ENCODE results near the gene UBE2J2. TPM values are rescaled to one million over a fixed set of nuclear protein-coding genes. Genes with fewer than 3 reads are reported as not detected.

Gene UBE2J2
- total RNA-seq, 1 experiment from 2014 or later, result 182 TPM

- ATAC-seq (peak; percentile 12; the same call in 1 of the 2 replicates), DNase-seq (no peak)
- Histone ChIP-seq H3K27ac (ENCODE audit: low read length) (no peak overlapping the region), H3K27me3 (ENCODE audit: low read length) (no peaks in the 10 kb centered on the region), H3K9ac (ENCODE audit: low read length) (no peak overlapping the region), H3K4me3 (ENCODE audit: low read length) (no peak overlapping the region), H4K20me1 (ENCODE audit: low read length) (peaks cover 18% of the 10 kb centered on the region), H3K9me2 (replicated peaks; ENCODE audit: low read length) (no peaks in the 10 kb centered on the region), H3K9me3 (ENCODE audit: low read length) (no peaks in the 10 kb centered on the region), H2AFZ (ENCODE audit: low read length) (no peak overlapping the region), H3K79me2 (ENCODE audit: low read length) (peaks cover 58% of the 10 kb centered on the region), H3K4me2 (ENCODE audit: low read length) (no peak overlapping the region), H3F3A (ENCODE audit: low read length, unreplicated experiment) (no peaks in the 10 kb centered on the region), H3K4me1 (ENCODE audit: insufficient read depth, low read length) (peaks cover 7% of the 10 kb centered on the region), H3K36me3 (ENCODE audit: low read depth, low read length) (peaks cover 57% of the 10 kb centered on the region)
- CTCF ChIA-PET, result no interaction called here
- intact Hi-C loops (cut with micrococcal nuclease), result no loop called here
- POLR2A ChIA-PET (ENCODE audit: unreplicated experiment), result no interaction called here
- BruUV-seq (replicated peaks), result no TSS peak
- TF ChIP-seq EZH2 (IDR thresholded peaks at IDR 0.05; ENCODE audit: low read length, unreplicated experiment) (no peak), CTCF (conservative IDR thresholded peaks at IDR 0.05; ENCODE audit: low read depth, low read length) (no peak), EZH2phosphoT487 (IDR thresholded peaks at IDR 0.05; ENCODE audit: borderline replicate concordance, low read length) (no peak)
These were observed 48.3 kb downstream of the UBE2J2 start for GRCh38 chr1:1225238-1225845.

GRCh38 chr1:1223891-1224290 lies 49.8 kb downstream of the UBE2J2 start:
- Histone ChIP-seq H3K36me3 (ENCODE audit: low read depth, low read length) (peaks cover 52% of the 10 kb centered on the region), H3K9me3 (ENCODE audit: low read length) (no peaks in the 10 kb centered on the region), H3K27me3 (ENCODE audit: low read length) (no peaks in the 10 kb centered on the region), H3K27ac (ENCODE audit: low read length) (no peak overlapping the region), H3K9ac (ENCODE audit: low read length) (no peak overlapping the region), H3K9me2 (replicated peaks; ENCODE audit: low read length) (no peaks in the 10 kb centered on the region), H3K4me2 (ENCODE audit: low read length) (no peak overlapping the region), H3K4me1 (ENCODE audit: insufficient read depth, low read length) (no peaks in the 10 kb centered on the region), H4K20me1 (ENCODE audit: low read length) (0 out of 2 replicates have a peak, but pooled peaks cover 6% of the 10 kb centered on the region), H2AFZ (ENCODE audit: low read length) (no peak overlapping the region), H3K4me3 (ENCODE audit: low read length) (no peak overlapping the region), H3K79me2 (ENCODE audit: low read length) (peaks cover 44% of the 10 kb centered on the region), H3F3A (ENCODE audit: low read length, unreplicated experiment) (no peaks in the 10 kb centered on the region)
- no peak for ATAC-seq
- ChIA-PET CTCF (no interaction called here), POLR2A (ENCODE audit: unreplicated experiment) (no interaction called here)
- no peak for TF ChIP-seq CTCF (conservative IDR thresholded peaks at IDR 0.05; ENCODE audit: low read depth, low read length)
- no peak for TF ChIP-seq EZH2 (IDR thresholded peaks at IDR 0.05; ENCODE audit: low read length, unreplicated experiment)
- no peak for TF ChIP-seq EZH2phosphoT487 (IDR thresholded peaks at IDR 0.05; ENCODE audit: borderline replicate concordance, low read length)
- DNase-seq, result no peak
- intact Hi-C loops (cut with micrococcal nuclease), result no loop called here
- no TSS peak for BruUV-seq (replicated peaks)

GRCh38 chr1:1223321-1223720 lies 50.3 kb downstream of the UBE2J2 start:
- CTCF ChIA-PET, result no interaction called here
- intact Hi-C loops (cut with micrococcal nuclease), result no loop called here
- no peak overlapping the region for H3K4me2 ChIP-seq (ENCODE audit: low read length)
- peaks cover 53% of the 10 kb centered on the region for H3K36me3 ChIP-seq (ENCODE audit: low read depth, low read length)
- H4K20me1 ChIP-seq (ENCODE audit: low read length), result 0 out of 2 replicates have a peak, but pooled peaks cover 1% of the 10 kb centered on the region
- no peaks in the 10 kb centered on the region for H3K9me3 ChIP-seq (ENCODE audit: low read length)
- no peak overlapping the region for H3K27ac ChIP-seq (ENCODE audit: low read length)
- H3K9ac ChIP-seq (ENCODE audit: low read length), result no peak overlapping the region
- ATAC-seq (no peak), DNase-seq (no peak)
- BruUV-seq (replicated peaks), result no TSS peak
- H2AFZ ChIP-seq (ENCODE audit: low read length), result no peak overlapping the region
- H3K4me3 ChIP-seq (ENCODE audit: low read length), result no peak overlapping the region
- no peaks in the 10 kb centered on the region for H3K4me1 ChIP-seq (ENCODE audit: insufficient read depth, low read length)
- TF ChIP-seq EZH2phosphoT487 (IDR thresholded peaks at IDR 0.05; ENCODE audit: borderline replicate concordance, low read length) (no peak), CTCF (conservative IDR thresholded peaks at IDR 0.05; ENCODE audit: low read depth, low read length) (no peak), EZH2 (IDR thresholded peaks at IDR 0.05; ENCODE audit: low read length, unreplicated experiment) (no peak)
- H3K9me2 ChIP-seq (replicated peaks; ENCODE audit: low read length), result no peaks in the 10 kb centered on the region
- POLR2A ChIA-PET (ENCODE audit: unreplicated experiment), result no interaction called here
- H3K27me3 ChIP-seq (ENCODE audit: low read length), result no peaks in the 10 kb centered on the region
- H3K79me2 ChIP-seq (ENCODE audit: low read length), result peaks cover 38% of the 10 kb centered on the region
- H3F3A ChIP-seq (ENCODE audit: low read length, unreplicated experiment), result no peaks in the 10 kb centered on the region

Data from PC-3 (cell line).